Thymus (tissue), 11 donors: Measurements from ENCODE around the gene TNFRSF4. TPM values are rescaled to one million over a fixed set of nuclear protein-coding genes. Genes with fewer than 3 reads are reported as not detected.

Source experiments
- DNase-seq, 9 donors: peaks; one replicate each; pipeline ENCODE4 v3.0.0-alpha.2; 2013; ENCODE audit warnings: low spot score in 9 of 9, low read depth in 6 of 9, missing footprints in 1 of 9
- H3K27ac ChIP-seq, 2 donors: one replicate each; pipeline ENCODE4 v1.5.1; 2013; ENCODE audit warnings: control low read depth in 1 of 2, low read depth in 1 of 2, low read length in 1 of 2, mild to moderate bottlenecking in 1 of 2, moderate library complexity in 1 of 2
- H3K27me3 ChIP-seq, 2 donors: one replicate each; pipeline ENCODE4 v1.5.1; 2013; ENCODE audit warnings: low read length in 1 of 2; ENCODE audit not compliant: control insufficient read depth in 2 of 2, insufficient read depth in 1 of 2
- H3K36me3 ChIP-seq, 2 donors: one replicate each; pipeline ENCODE4 v1.5.1; 2013; ENCODE audit warnings: low read length in 1 of 2, mild to moderate bottlenecking in 1 of 2, moderate library complexity in 1 of 2; ENCODE audit not compliant: control insufficient read depth in 2 of 2, insufficient read depth in 2 of 2
- H3K4me1 ChIP-seq, 2 donors: one replicate each; pipeline ENCODE4 v1.5.1; 2013; ENCODE audit warnings: low read length in 2 of 2; ENCODE audit not compliant: control insufficient read depth in 2 of 2, insufficient read depth in 2 of 2
- H3K4me3 ChIP-seq, 2 donors: one replicate each; pipeline ENCODE4 v1.5.1; 2013; ENCODE audit warnings: low read length in 2 of 2, control low read depth in 1 of 2, mild to moderate bottlenecking in 1 of 2
- H3K9me3 ChIP-seq, 2 donors: one replicate each; pipeline ENCODE4 v1.5.1; 2013; ENCODE audit warnings: low read length in 1 of 2, mild to moderate bottlenecking in 1 of 2; ENCODE audit not compliant: control insufficient read depth in 2 of 2, insufficient read depth in 1 of 2
- WGBS: extraction: QIAGEN DNeasy Blood & Tissue Kit; methylation state at CpG from one replicate; pipeline ENCODE4 v1.1.7; 2013; 5-methylcytosine and 5-hydroxymethylcytosine counted together
- polyA plus RNA-seq: library from polyadenylated mRNA; stranded (reverse); fragments of 200-250 nt; gene quantifications from one replicate; pipeline ENCODE4 v1.2.3, GENCODE V29; 2013
- total RNA-seq: library from RNA; stranded (reverse); fragments of 120-200 nt; gene quantifications from one replicate; pipeline ENCODE4 v1.2.4, GENCODE V29; 2013
- donor health status: healthy.

The TNFRSF4 gene
- total and polyA plus RNA-seq, 2 donors = 12.7 to 18.8 TPM

DNA sequence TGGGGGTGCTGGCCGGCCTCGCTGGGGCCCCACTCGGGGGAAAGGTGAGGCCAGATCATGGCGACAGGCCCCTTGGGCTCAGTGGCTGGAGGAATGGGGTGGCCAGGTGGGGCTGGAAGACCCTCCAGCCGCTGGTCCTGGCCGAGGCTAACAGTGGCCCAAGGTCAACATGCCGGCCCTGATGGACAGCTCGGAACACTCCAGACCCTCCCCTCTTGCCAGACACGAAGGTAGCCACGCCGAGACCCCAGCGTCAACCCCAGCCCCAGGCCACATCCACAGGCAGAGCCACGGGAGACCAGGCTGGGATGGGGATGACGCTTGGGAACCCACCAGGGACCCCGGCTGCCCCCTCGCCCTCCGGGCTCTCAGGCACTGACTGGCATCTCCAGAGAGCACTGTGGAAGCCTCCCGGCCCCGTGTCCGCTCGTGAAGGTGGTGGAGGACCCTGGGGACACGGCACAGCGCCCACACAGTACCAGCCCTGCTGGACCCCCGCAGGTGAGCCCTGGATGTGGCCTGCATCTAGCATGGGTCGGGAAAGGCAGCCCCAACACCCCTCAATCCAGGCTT is 33.5 kb upstream of the TNFRSF4 start:
- Histone ChIP-seq H3K4me1 (peaks cover 3 to 10% of the 10 kb centered on the region in 2 donors), H3K4me3 (no peak overlapping the region), H3K27me3 (peaks cover 26 to 33% of the 10 kb centered on the region in 2 donors), H3K36me3 (peaks cover 0 to 2% of the 10 kb centered on the region in 2 donors), H3K27ac (no peak overlapping the region), H3K9me3 (peaks cover 0 to 5% of the 10 kb centered on the region in 2 donors)
- DNase-seq = no peak
- WGBS = 80% methylated on average over 25 of the region's 25 CpGs

DNA sequence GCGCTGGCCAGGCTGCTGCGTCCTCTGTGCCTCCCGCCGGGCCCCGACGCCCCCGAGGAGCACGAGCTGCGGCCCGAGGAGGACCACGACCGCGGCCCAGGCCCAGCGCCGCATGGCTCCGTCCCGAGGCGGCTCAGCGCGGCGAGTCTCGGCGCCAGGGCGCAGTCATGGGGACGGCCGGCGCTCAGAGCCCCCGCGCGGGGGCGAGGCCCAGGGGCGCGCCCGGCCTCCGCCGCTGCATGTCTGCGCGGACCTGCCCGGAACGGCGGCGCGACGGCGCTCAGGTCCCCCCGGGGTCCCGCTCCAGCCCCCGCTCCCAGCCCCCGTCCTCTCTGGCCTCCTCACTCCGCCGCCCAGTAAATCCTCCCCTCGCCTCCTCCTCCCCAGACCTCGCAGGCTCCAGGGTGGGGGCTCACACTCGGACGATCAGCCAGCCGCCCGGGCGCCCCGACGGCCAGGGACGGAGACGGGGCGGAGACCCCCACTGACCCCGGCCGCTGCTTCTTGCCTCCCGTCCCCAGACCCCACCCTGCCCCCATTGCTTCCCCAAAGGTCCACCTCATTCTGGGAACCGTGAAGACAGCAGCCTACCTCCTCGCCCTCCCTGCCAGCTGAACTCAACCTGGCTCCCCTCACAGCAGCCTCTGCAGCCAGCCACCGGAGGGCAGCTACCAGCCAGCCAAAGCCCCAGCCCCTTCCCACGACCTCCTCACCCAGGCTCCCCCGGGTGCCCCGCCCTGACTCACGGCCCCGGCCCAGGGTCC is 32.8 kb upstream of the TNFRSF4 start, which contains the start of gene C1QTNF12:
C1QTNF12 (minus strand) TSS at position 146 of the 764 bp plus-strand sequence; CDS start at position 114, 32 bp downstream.
- 8% methylated on average over 74 of the region's 74 CpGs for WGBS
- Histone ChIP-seq H3K4me3 (no peak within 1 kb of the TSS), H3K4me1 (peaks cover 3 to 10% of the 10 kb centered on the region in 2 donors), H3K9me3 (peaks cover 0 to 5% of the 10 kb centered on the region in 2 donors), H3K27me3 (peaks cover 26 to 33% of the 10 kb centered on the region in 2 donors), H3K27ac (no peak within 1 kb of the TSS), H3K36me3 (no peaks in the 10 kb centered on the region)
- DNase-seq = no peak

DNA sequence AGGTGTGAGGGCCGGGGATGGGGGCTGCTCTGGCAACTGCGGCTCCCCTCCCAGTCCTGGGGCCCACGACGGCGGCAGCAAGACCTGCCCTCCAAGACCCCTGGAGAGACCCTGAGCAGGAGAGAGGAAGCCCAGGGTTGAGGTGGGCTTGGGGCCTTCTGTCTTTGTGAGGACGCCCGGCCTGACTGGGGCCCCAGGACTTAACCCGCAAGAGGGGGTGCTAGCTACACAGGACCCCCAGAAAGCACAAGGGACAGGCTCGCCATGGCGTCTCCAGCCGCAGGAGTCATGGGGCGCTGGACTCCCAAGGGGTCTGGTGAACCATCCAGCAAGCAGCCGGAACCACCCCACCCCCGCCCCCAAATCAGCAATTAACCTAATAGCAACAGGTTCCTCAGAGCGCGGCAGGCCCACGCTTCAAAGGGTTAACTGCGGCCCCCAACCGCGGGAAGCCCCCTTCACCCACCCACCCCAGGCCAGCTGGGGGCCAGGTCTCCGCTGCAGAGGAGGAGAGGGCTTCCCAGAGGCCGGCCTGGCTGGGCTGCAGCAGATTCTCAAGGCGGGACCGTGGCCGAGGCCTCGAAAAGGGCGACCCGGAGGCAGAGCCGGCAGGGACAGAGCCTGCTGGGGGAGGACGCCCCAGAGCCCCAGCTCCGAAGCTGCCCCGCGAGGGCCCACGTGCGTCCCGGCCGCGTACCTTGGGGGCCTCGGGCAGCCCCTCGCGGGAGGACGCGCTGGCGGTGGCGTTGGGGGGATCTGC is 32.0 kb upstream of the TNFRSF4 start:
- Histone ChIP-seq H3K36me3 (no peaks in the 10 kb centered on the region), H3K27me3 (peaks cover 26 to 33% of the 10 kb centered on the region in 2 donors)
- 40% methylated on average over 45 of the region's 45 CpGs for WGBS

DNA sequence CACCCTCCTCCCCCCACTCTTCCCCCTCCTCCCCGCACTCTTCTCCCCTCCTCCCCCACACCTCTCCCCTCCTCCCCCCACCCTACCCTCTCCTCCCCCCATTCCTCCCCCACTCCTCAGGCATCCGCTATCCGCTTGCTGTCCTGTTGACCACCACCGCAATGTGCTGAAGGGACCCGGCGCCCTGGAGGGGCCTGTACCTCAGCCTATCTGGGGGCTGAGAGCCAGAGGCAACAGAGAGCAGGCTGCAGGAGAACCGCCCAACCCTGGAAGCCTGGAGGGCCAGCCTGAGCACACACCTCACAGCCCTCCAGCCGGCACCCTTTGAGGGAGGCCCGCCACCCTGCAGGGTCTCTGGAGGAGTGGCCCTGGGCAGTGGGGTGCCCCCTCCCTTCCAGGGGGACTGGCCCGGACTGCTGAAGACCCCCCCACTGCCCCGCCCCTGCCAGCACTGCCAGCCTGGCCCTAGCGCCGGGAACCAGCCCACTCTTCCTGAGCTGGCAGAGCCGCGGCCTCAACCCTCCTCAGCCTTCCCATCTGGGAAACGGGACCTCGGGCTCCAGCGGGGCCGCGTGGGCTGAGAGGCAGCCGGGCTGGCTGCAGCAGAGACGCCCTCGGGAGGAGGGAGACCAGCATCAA is 31.3 kb upstream of the TNFRSF4 start:
- no peaks in the 10 kb centered on the region for H3K4me1 ChIP-seq
- no peak overlapping the region for H3K27ac ChIP-seq
- H3K4me3 ChIP-seq = no peak overlapping the region
- WGBS = 89% methylated on average over 23 of the region's 23 CpGs
- DNase-seq = no peak
- H3K27me3 ChIP-seq = peaks cover 26 to 38% of the 10 kb centered on the region in 2 donors
- H3K36me3 ChIP-seq = no peaks in the 10 kb centered on the region
- H3K9me3 ChIP-seq = no peaks in the 10 kb centered on the region

More for the DNA sequence above, 32.0 kb upstream of the TNFRSF4 start:
- peaks cover 0 to 5% of the 10 kb centered on the region in 2 donors for H3K9me3 ChIP-seq
- H3K27ac ChIP-seq = no peak overlapping the region
- DNase-seq = no peak
- H3K4me3 ChIP-seq = no peak overlapping the region
- H3K4me1 ChIP-seq = peaks cover 3 to 7% of the 10 kb centered on the region in 2 donors

DNA sequence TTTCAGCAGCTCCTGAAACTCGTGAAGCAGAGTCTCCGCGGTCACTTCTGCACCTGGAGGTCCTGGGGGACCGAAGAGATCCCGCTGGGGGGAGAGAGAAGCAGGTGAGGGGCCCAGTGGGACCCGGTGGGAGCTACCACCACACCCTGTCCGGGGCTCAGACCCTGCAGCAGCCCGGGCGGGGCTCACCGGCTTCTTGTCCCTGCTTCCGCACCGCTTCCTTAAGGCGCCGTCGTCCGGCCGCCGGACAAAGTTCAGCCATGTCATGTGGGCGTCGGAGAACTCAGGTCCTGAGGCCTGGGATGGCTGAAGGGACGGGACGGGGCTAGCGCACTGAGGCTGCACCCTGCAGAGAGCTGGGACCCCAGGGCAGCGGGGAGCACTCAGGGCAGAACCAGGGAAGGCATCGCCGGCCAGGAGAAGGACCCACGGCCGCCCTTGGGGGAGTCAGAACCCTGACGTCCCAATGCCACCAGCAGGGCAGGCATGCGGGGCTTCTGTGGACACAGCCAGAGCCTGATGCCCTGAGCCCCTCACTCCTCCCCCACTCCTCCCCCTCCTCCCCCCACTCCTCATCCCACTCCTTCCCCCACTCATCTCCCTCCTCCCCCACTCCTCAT is 30.3 kb upstream of the TNFRSF4 start:
- Histone ChIP-seq H3K4me1 (no peaks in the 10 kb centered on the region), H3K27me3 (peaks cover 26 to 48% of the 10 kb centered on the region in 2 donors), H3K27ac (no peak overlapping the region), H3K36me3 (no peaks in the 10 kb centered on the region), H3K9me3 (no peaks in the 10 kb centered on the region), H3K4me3 (no peak overlapping the region)
- WGBS = 93% methylated on average over 30 of the region's 30 CpGs
- no peak for DNase-seq

DNA sequence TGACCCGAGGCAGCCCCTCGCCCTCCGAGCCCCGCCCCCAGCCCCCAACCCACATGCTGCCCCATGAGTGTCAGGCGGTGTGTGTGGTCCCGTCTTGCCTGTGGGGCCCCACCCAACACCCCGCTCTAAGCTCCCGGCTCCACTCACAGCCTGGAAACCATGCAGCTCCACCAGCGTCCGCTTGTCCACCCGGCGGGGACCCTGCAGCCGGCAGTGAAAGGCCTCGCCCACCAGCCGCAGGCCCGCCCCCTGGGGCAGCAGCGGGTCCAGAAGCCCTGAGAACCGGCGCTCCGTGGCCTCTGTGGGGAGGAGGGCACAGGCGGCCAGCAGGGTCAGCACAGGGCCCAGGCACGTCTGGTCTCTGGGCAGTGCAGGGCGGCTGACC is 29.8 kb upstream of the TNFRSF4 start:
- Histone ChIP-seq H3K4me1 (no peaks in the 10 kb centered on the region), H3K4me3 (no peak overlapping the region), H3K9me3 (no peaks in the 10 kb centered on the region), H3K36me3 (no peaks in the 10 kb centered on the region), H3K27ac (no peak overlapping the region), H3K27me3 (peaks cover 26 to 52% of the 10 kb centered on the region in 2 donors)
- WGBS = 91% methylated on average over 23 of the region's 23 CpGs
- no peak for DNase-seq

DNA sequence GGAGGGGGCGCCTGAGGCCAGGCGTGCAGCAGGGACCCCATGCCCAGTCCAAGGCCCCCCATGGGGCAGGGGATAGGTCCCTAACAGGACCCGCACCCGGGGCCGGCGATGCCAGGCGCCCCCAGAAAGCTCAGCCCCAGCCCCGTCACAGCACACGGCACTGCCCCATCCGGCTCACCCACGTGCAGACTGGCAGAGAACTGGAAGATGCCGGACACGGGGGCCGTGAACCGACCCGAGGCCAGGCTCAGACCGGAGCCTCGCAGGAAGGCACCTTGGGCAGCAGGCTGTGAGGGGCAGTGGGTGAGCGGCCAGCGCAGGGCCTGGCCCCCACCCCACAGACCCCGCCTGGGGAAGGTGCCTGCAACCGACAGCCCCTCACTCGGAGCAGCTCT is 29.3 kb upstream of the TNFRSF4 start:
- Histone ChIP-seq H3K27ac (no peak overlapping the region), H3K27me3 (peaks cover 26 to 57% of the 10 kb centered on the region in 2 donors), H3K4me1 (no peaks in the 10 kb centered on the region), H3K4me3 (no peak overlapping the region), H3K36me3 (no peaks in the 10 kb centered on the region), H3K9me3 (no peaks in the 10 kb centered on the region)
- DNase-seq = no peak
- WGBS = 96% methylated on average over 23 of the region's 23 CpGs

DNA sequence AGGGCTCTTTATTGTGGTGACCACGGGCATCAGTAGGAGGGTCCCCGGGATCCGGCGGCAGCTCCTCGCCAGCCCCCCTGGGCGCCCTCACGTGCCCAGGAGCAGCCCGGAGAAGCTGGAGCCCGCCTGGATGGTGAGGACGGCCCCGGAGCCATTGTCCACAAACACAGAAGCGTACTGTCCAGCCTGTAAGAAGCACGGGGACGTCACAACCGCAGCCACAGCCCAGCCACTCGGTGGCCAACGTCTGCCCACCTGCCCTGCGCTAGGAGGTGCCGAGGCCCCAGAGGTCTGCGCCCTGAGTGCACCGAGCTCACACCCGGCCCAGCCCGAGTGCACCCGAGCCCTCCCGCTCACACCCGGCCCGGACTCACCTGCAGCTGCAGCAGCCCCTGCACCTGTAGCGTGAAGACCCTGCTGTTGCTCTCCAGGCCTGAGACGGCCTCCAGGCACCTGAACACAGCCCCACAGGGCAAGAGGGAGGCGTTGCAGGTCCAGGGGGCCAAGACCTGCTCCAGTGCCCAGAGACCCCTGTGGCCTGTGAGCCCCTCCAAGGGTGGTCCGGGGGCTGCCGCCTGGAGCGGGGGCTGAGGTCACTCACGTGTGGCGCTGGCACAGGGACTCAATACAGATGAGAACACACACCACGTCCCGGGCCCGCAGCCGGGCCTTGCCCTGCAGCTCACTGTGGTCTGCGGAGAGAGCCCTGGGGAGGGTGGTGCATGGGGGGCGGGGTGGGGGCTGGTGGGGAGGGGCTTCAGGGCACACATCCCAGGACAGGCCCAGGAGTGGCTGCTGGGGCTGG is 28.7 kb upstream of the TNFRSF4 start:
- Histone ChIP-seq H3K4me1 (no peaks in the 10 kb centered on the region), H3K36me3 (no peaks in the 10 kb centered on the region), H3K27ac (no peak overlapping the region), H3K9me3 (no peaks in the 10 kb centered on the region), H3K27me3 (peaks cover 24 to 58% of the 10 kb centered on the region in 2 donors), H3K4me3 (no peak overlapping the region)
- WGBS = 93% methylated on average over 41 of the region's 41 CpGs
- no peak for DNase-seq
